Measurements from ENCODE around the gene LATS1.
"Not testable (repeated sequence)": the region's sequence is repeated elsewhere in the genome, so short reads cannot be mapped to it uniquely, and the experiment has no call there.

The LATS1 gene

DNA sequence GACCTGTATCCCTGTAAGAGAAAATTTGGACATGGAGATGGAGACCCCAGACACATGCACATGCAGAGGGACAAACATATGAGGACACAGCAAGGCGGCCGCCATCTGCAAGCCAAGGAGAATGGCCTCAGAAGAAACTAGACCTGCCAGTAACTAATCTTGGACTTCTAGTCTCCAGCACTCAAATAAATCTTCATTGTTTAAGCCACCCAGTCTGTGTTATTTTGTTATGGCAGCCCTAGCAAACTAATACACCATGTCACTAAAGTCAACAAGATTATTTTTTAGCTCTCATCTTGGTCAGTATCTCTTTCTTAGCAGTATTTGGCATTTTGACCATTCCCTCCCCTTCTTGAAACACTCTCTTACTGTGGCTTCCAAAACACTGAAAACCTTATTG, 26.7 kb downstream of the LATS1 start:
- no peaks in the 10 kb centered on the region for H3K27me3 ChIP-seq
- H3K9me3 ChIP-seq: no peaks in the 10 kb centered on the region
- H3K4me3 ChIP-seq (ENCODE audit: low read depth, low read length): no peak overlapping the region
- H3K36me3 ChIP-seq: peaks cover 34% of the 10 kb centered on the region
- no peak for DNase-seq
- TF ChIP-seq, protein P1, sequence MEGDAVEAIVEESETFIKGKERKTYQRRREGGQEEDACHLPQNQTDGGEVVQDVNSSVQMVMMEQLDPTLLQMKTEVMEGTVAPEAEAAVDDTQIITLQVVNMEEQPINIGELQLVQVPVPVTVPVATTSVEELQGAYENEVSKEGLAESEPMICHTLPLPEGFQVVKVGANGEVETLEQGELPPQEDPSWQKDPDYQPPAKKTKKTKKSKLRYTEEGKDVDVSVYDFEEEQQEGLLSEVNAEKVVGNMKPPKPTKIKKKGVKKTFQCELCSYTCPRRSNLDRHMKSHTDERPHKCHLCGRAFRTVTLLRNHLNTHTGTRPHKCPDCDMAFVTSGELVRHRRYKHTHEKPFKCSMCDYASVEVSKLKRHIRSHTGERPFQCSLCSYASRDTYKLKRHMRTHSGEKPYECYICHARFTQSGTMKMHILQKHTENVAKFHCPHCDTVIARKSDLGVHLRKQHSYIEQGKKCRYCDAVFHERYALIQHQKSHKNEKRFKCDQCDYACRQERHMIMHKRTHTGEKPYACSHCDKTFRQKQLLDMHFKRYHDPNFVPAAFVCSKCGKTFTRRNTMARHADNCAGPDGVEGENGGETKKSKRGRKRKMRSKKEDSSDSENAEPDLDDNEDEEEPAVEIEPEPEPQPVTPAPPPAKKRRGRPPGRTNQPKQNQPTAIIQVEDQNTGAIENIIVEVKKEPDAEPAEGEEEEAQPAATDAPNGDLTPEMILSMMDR (IDR thresholded peaks at IDR 0.05; ENCODE audit: low read depth, low read length): no peak
- no peaks in the 10 kb centered on the region; the same call in none of the 2 replicates for H3K4me1 ChIP-seq

DNA sequence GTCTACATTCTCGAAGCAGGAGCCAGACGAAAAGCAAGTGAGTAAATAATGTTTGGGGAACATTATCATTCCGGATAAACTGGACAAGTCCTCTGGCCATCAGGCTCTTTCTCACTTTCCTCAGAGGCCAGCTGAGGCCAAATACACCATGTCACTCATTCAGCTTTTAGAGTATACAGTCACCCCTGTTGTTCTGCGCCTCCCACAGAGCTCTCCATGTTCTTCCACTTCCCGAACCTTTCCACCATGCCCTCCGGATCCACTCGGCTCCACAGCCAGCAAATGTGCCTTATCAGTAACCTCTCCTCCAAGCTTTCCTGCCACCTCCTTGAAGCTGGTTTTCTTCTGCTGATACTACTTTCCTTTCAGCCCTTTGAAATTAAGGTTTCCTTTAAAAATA, 31.7 kb downstream of the LATS1 start:
- H3K9me3 ChIP-seq: no peaks in the 10 kb centered on the region
- H3K36me3 ChIP-seq: peaks cover 18% of the 10 kb centered on the region
- TF ChIP-seq, protein P1 (IDR thresholded peaks at IDR 0.05; ENCODE audit: low read depth, low read length): no peak
- no peaks in the 10 kb centered on the region for H3K27me3 ChIP-seq
- H3K4me1 ChIP-seq: no peaks in the 10 kb centered on the region
- no peak overlapping the region for H3K4me3 ChIP-seq (ENCODE audit: low read depth, low read length)
- no peak for DNase-seq

DNA sequence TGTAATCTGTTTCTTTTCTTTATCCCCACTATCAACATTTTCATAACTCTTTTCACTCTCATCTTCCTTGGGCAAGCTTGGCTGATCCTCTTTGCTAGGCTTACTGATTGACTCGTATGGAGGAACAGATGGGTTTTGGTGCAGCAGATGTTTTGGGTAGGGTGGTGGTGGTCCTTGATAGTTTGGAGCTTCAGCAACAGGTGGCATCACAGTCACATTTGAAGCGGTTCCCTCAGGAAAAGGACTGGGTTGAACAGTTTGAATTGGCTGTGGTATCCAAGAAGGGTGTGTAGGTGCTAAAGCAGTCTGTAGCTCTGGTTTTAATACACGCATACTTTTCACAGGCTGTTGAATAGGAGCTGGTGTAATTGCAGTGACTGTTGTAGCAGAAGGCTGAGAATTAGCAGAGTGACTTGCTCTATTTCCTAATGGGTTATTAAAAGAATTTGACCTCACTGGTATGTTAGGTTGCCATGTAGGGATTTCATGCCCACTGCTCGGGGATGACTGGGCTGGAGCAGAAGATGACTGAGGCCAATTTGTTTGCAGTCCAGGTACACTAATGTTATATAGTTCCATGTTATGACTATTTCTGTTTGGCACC, 34.5 kb downstream of the LATS1 start:
- DNase-seq: no peak
- Histone ChIP-seq H3K4me3 (ENCODE audit: low read depth, low read length) (no peak overlapping the region), H3K4me1 (no peaks in the 10 kb centered on the region), H3K9me3 (no peaks in the 10 kb centered on the region), H3K36me3 (peaks cover 26% of the 10 kb centered on the region), H3K27me3 (no peaks in the 10 kb centered on the region)
- TF ChIP-seq, protein P1 (IDR thresholded peaks at IDR 0.05; ENCODE audit: low read depth, low read length): no peak

DNA sequence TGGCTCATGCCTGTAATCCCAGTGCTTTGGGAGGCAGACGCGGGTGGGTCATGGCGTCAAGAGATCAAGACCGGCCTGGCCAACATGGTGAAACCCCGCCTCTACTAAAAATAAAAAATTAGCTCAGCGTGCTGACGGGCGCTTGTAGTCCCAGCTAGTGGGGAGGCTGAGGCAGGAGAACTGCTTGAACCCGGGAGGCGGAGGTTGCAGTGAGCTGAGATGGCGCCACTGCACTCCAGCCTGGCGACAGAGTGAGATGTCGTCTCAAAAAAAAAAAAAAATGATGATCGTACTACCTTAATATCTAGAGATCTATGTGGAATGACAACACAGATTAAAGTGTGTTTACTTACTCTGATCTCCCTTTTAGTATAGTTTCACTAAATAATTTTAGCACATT, 36.1 kb downstream of the LATS1 start:
- not testable (repeated sequence) for H3K4me3 ChIP-seq (ENCODE audit: low read depth, low read length); H3K9me3 ChIP-seq; H3K4me1 ChIP-seq; DNase-seq; H3K27me3 ChIP-seq
- peaks cover 31% of the 10 kb centered on the region for H3K36me3 ChIP-seq

DNA sequence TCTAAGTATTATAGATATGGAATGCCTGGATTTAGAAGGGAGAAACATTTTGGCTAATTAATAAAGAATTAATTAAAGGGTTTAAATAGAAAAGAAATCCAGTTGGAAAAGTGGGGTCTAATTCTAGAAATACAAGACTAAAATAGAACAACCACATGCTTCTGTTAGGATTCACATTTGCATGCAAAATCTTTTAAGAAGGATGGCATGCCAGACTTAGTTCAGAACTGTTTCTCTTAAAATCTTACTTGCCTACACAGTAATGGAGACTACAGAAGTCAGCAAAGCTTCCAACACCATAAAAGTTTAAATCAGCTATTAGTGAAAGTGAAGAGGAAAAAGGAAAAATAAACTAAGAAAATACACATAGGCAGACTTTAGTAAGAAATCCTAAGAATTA, 36.7 kb downstream of the LATS1 start:
- Histone ChIP-seq H3K9me3 (no peaks in the 10 kb centered on the region), H3K27me3 (no peaks in the 10 kb centered on the region), H3K36me3 (peaks cover 36% of the 10 kb centered on the region), H3K4me1 (no peaks in the 10 kb centered on the region), H3K4me3 (ENCODE audit: low read depth, low read length) (no peak overlapping the region)
- TF ChIP-seq, protein P1 (IDR thresholded peaks at IDR 0.05; ENCODE audit: low read depth, low read length): no peak
- no peak for DNase-seq

DNA sequence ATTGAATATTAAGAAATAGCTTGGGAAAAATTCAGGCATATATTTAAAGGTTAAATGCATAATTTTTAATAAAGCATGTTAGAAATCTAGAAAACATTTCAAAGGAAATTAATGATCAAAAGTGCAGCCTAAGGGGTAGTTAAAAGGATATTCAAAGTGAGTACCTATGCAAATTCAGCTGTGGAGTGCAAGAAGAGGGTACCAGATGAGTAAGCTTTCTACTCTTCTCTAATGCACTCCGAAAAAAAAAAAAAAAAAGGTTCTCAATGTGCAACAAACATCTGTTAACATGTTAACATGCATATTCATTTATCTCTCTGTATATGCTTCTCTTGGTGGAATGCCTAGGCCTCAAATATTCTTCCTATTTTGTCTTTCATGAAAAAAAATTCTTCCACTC, 37.4 kb downstream of the LATS1 start:
- H3K4me3 ChIP-seq (ENCODE audit: low read depth, low read length): no peak overlapping the region
- no peak for DNase-seq
- no peaks in the 10 kb centered on the region for H3K4me1 ChIP-seq
- no peaks in the 10 kb centered on the region for H3K27me3 ChIP-seq
- H3K9me3 ChIP-seq: no peaks in the 10 kb centered on the region
- H3K36me3 ChIP-seq: peaks cover 43% of the 10 kb centered on the region
- TF ChIP-seq, protein P1 (IDR thresholded peaks at IDR 0.05; ENCODE audit: low read depth, low read length): no peak

DNA sequence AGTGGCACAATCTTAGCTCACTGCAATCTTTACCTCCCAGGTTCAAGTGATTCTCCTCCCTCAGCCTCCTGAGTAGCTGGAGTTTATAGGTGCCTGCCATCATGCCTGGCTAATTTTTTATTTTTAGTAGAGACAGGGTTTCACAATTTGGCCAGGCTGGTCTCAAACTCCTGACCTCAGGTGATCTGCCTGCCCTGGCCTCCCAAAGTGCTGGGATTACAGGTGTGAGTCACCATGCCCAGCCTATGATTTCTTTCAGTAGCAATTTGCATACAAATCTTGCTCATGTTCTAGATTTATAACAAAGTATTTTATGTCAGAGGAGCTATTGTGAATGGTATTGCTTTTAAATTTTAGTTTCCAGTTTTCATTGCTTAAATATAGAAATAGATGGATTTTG, 45.6 kb downstream of the LATS1 start:
- H3K4me3 ChIP-seq (ENCODE audit: low read depth, low read length); DNase-seq; H3K9me3 ChIP-seq; H3K27me3 ChIP-seq; H3K4me1 ChIP-seq: not testable (repeated sequence)
- peaks cover 70% of the 10 kb centered on the region for H3K36me3 ChIP-seq
